IMR-90 (cell line): Measurements from ENCODE around the gene WDR53. TPM values are rescaled to one million over a fixed set of nuclear protein-coding genes. Genes with fewer than 3 reads are reported as not detected.

Experiments
- ATAC-seq: fragments of 200-7000 bp; cut with Tn5 transposase; 2 replicates; pipeline ENCODE4 v1.9.1; 2020; ENCODE audit warnings: low read depth, mild to moderate bottlenecking, moderate library complexity
- BruUV-seq: library from RNA; stranded (reverse); fragments of 400-500 nt; replicated peaks from 2 replicates; lab custom pipeline; 2021; lab: Mats Ljungman, UMichigan
- CTCF ChIA-PET: fragments of 300-600 bp; formaldehyde crosslinking; extraction: SDS; loops from one replicate; lab custom pipeline; 2021; ENCODE audit warnings: antibody characterized with exemption; lab: Yijun Ruan, JAX
- POLR2A ChIA-PET: fragments of 300-600 bp; sonication (Branson Sonifier 250); formaldehyde crosslinking; loops from one replicate; lab custom pipeline; 2022; ENCODE audit warnings: antibody characterized with exemption; ENCODE audit not compliant: unreplicated experiment; lab: Charles Lee
- DNase-seq: peaks from one replicate; pipeline ENCODE4 v3.0.0; 2013
- H2AFZ ChIP-seq: replicated peaks from 2 replicates; pipeline ENCODE3; 2013; ENCODE audit warnings: low read length, mild to moderate bottlenecking; ENCODE audit not compliant: poor library complexity
- H2AK5ac ChIP-seq: 2 replicates; pipeline ENCODE4 v1.6.1; 2013; ENCODE audit warnings: low read depth, low read length, inconsistent platforms
- H2AK9ac ChIP-seq: replicated peaks from 2 replicates; pipeline ENCODE3; 2013; ENCODE audit warnings: mild to moderate bottlenecking, low read depth, low read length, moderate library complexity; ENCODE audit not compliant: poor library complexity
- H2BK120ac ChIP-seq: 2 replicates; pipeline ENCODE4 v1.6.1; 2013; ENCODE audit warnings: low read depth, low read length, inconsistent platforms
- H2BK15ac ChIP-seq: 3 replicates; pipeline ENCODE4 v1.6.1; 2013; ENCODE audit warnings: low read depth, low read length, inconsistent platforms
- H2BK20ac ChIP-seq: 2 replicates; pipeline ENCODE4 v1.6.1; 2013; ENCODE audit warnings: low read depth, mild to moderate bottlenecking, inconsistent platforms, low read length, moderate library complexity
- H2BK5ac ChIP-seq: 2 replicates; pipeline ENCODE4 v1.6.1; 2013; ENCODE audit warnings: mild to moderate bottlenecking, low read depth, low read length, inconsistent platforms; ENCODE audit not compliant: poor library complexity, severe bottlenecking
- H3K14ac ChIP-seq: replicated peaks from 2 replicates; pipeline ENCODE4 v1.6.1; 2013; ENCODE audit warnings: low read depth, low read length, inconsistent platforms
- H3K18ac ChIP-seq: 2 replicates; pipeline ENCODE4 v1.6.1; 2013; ENCODE audit warnings: low read depth, low read length, control low read depth
- H3K23ac ChIP-seq: 2 replicates; pipeline ENCODE4 v1.6.1; 2013; ENCODE audit warnings: low read depth, low read length, inconsistent platforms
- H3K27ac ChIP-seq: 2 replicates; pipeline ENCODE4 v1.5.1; 2013; ENCODE audit warnings: mild to moderate bottlenecking, control low read depth, low read length; ENCODE audit not compliant: insufficient read depth
- H3K27me3 ChIP-seq: 2 replicates; pipeline ENCODE4 v1.6.1; 2013; ENCODE audit warnings: low read length; ENCODE audit not compliant: control insufficient read depth, insufficient read depth
- H3K36me3 ChIP-seq: 2 replicates; pipeline ENCODE4 v1.6.1; 2013; ENCODE audit warnings: low read length, mixed read lengths; ENCODE audit not compliant: control insufficient read depth, insufficient read depth
- H3K4ac ChIP-seq: 2 replicates; pipeline ENCODE4 v1.6.1; 2013; ENCODE audit warnings: low read depth, low read length, inconsistent platforms
- H3K4me1 ChIP-seq: 2 replicates; pipeline ENCODE4 v1.6.1; 2013; ENCODE audit warnings: low read length, mixed read lengths; ENCODE audit not compliant: control insufficient read depth, insufficient read depth
- H3K4me2 ChIP-seq: 2 replicates; pipeline ENCODE4 v1.6.1; 2013; ENCODE audit warnings: low read depth, mild to moderate bottlenecking, control low read depth, low read length, moderate library complexity
- H3K4me3 ChIP-seq: 2 replicates; pipeline ENCODE4 v1.5.1; 2013; ENCODE audit warnings: low read depth, mild to moderate bottlenecking, control low read depth, low read length, moderate library complexity; ENCODE audit not compliant: insufficient read depth
- H3K56ac ChIP-seq: 2 replicates; pipeline ENCODE4 v1.6.1; 2013; ENCODE audit warnings: low read length, inconsistent platforms; ENCODE audit not compliant: insufficient read depth; ENCODE audit errors: extremely low read depth
- H3K79me1 ChIP-seq, 2 experiments: 2 replicates each; pipeline ENCODE4 v1.6.1; 2013; ENCODE audit warnings: low read length in 2 of 2, inconsistent platforms in 1 of 2, low read depth in 1 of 2
- H3K9ac ChIP-seq: 2 replicates; pipeline ENCODE4 v1.6.1; 2013; ENCODE audit warnings: low read depth, low read length, control low read depth
- H3K9me1 ChIP-seq: 2 replicates; pipeline ENCODE4 v1.6.1; 2013; ENCODE audit warnings: low read length, inconsistent platforms; ENCODE audit not compliant: insufficient read depth
- H3K9me3 ChIP-seq: 2 replicates; pipeline ENCODE4 v1.6.1; 2013; ENCODE audit warnings: low read length; ENCODE audit not compliant: control insufficient read depth, insufficient read depth
- H4K20me1 ChIP-seq: 2 replicates; pipeline ENCODE4 v1.6.1; 2013; ENCODE audit warnings: low read length, inconsistent platforms; ENCODE audit not compliant: insufficient read depth
- H4K5ac ChIP-seq: 2 replicates; pipeline ENCODE4 v1.6.1; 2013; ENCODE audit warnings: mild to moderate bottlenecking, low read depth, low read length, control low read depth
- H4K8ac ChIP-seq, 2 experiments: 2 replicates each; pipeline ENCODE4 v1.6.1; 2013; ENCODE audit warnings: low read depth in 2 of 2, low read length in 2 of 2, control low read depth in 1 of 2, inconsistent platforms in 1 of 2
- H4K91ac ChIP-seq: 2 replicates; pipeline ENCODE4 v1.6.1; 2013; ENCODE audit warnings: low read depth, low read length, inconsistent platforms; ENCODE audit not compliant: insufficient read depth
- CEBPB ChIP-seq: IDR thresholded peaks from 2 replicates; pipeline ENCODE4 v1.6.1; 2012; ENCODE audit warnings: low read depth, low read length, improper control_type of control experiment
- RCOR1 ChIP-seq: IDR thresholded peaks from 2 replicates; pipeline ENCODE4 v1.6.1; 2012; ENCODE audit warnings: mild to moderate bottlenecking, low read length, improper control_type of control experiment; ENCODE audit not compliant: insufficient replicate concordance
- WGBS, 2 experiments: methylation state at CpG; one replicate each; pipeline versions ENCODE4 v1.1.5 to v1.1.7; 2013; ENCODE audit warnings: missing lambda C conversion rate in 2 of 2; ENCODE audit not compliant: insufficient read length in 1 of 2; ENCODE audit errors: extremely low coverage in 2 of 2; 5-methylcytosine and 5-hydroxymethylcytosine counted together
- dilution Hi-C: fragments of 300-500 bp; cut with HindIII; formaldehyde crosslinking; loops from one replicate; pipeline ENCODE4 v1.14.3; 2018; ENCODE audit warnings: low sequenced_read_pairs; ENCODE audit not compliant: unreplicated experiment
- in situ Hi-C: fragments of 300-500 bp; cut with MboI; formaldehyde crosslinking; loops from 3 replicates; pipeline ENCODE4 v1.14.3; 2019; ENCODE audit warnings: low sequenced_read_pairs, inconsistent platforms, mixed read lengths
- intact Hi-C: fragments of 100-400 bp; cut with micrococcal nuclease; formaldehyde crosslinking; loops from 2 replicates; pipeline ENCODE4 v1.10.0; 2022
- polyA plus RNA-seq, 3 experiments: library from polyadenylated mRNA; depleted of rRNA; stranded (reverse); fragments of >200 nt; gene quantifications; 2 replicates each; pipeline ENCODE4 v1.2.3, GENCODE V29; 2012; ENCODE audit warnings: low replicate concordance in 1 of 3
- total RNA-seq: library from RNA; depleted of rRNA; stranded (reverse); fragments of >200 nt; gene quantifications from 2 replicates; pipeline ENCODE4 v1.2.3, GENCODE V29; 2012

The WDR53 gene
- total and polyA plus RNA-seq, 2 of the 4 experiments (the other 2 are of a cell fraction), result 5.7 to 5.9 TPM

DNA sequence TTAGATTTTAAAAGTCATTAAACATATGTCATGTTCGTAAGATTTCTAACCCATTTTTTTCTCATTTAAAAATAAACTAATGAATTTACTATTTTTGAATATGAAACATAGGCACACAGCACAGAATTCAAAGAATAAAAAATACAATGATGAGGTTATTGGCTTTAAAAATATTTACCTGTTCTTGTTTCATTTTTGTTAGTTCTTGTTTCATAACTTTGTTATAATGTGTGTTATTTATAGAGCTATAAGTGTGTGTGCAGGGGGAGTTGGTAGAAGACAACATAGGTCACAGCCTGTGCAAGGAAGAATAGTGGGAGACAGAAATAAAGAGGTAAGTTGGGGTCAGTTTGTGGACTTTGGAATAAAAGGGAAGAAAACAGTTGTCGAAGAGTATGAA lies 40.3 kb upstream of the WDR53 start:
- Histone ChIP-seq H2BK15ac (no peak overlapping the region), H4K8ac (no peak overlapping the region), H4K91ac (no peak overlapping the region), H3K4me3 (no peak overlapping the region), H4K5ac (no peak overlapping the region), H3K23ac (no peak overlapping the region), H3K14ac (no peak overlapping the region), H3K56ac (no peak overlapping the region), H2BK20ac (no peak overlapping the region), H3K4me1 (no peaks in the 10 kb centered on the region), H3K36me3 (no peaks in the 10 kb centered on the region), H3K79me1 (no peaks in the 10 kb centered on the region), H3K9me1 (no peaks in the 10 kb centered on the region), H3K4ac (no peak overlapping the region), H2AFZ (no peak overlapping the region), H3K4me2 (no peak overlapping the region), H3K18ac (no peak overlapping the region), H3K9me3 (no peaks in the 10 kb centered on the region), H2AK5ac (no peak overlapping the region), H3K9ac (no peak overlapping the region), H3K27me3 (peaks cover 7% of the 10 kb centered on the region), H3K27ac (no peak overlapping the region), H4K20me1 (no peaks in the 10 kb centered on the region), H2BK5ac (no peak overlapping the region), H2BK120ac (no peak overlapping the region), H2AK9ac (no peak overlapping the region)
- WGBS, 2 experiments, result no CpG with 5 or more reads among the region's 2 CpGs
- no TSS peak for BruUV-seq
- intact Hi-C loops (loop anchor here (1.0 to 10.0 kb wide), 3 partner anchors 77 to 362 kb away; partner anchors contain the start of gene NCBP2), in situ Hi-C loops (loop anchor here (5.0 to 25.0 kb wide), 2 partner anchors 79 to 354 kb away; partner anchors contain the start of gene PIGZ), dilution Hi-C loops (no loop called here)
- CTCF ChIA-PET, result interaction anchor here (1.0 to 1.6 kb wide), 3 partner anchors 9 to 81 kb away, joined by 4 to 13 read pairs (median 4); no protein-coding TSS in a partner anchor
- POLR2A ChIA-PET, result no interaction called here
- TF ChIP-seq RCOR1 (no peak), CEBPB (no peak)
- DNase-seq (no peak), ATAC-seq (no peak)
